ENCODE data around the gene ZNF471. TPM values are rescaled to one million over a fixed set of nuclear protein-coding genes. Genes with fewer than 3 reads are reported as not detected.

The ZNF471 gene
- total RNA-seq (4.4 and 9.2 TPM in 2 replicates), polyA plus RNA-seq (1.7 and 2.4 TPM in 2 replicates), polyA minus RNA-seq (ENCODE audit: low replicate concordance) (0.24 and 1.6 TPM in 2 replicates)
- polyA plus RNA-seq (2012), result 1.5 and 1.8 TPM in 2 replicates

GRCh38 chr19:56507446-56508289 lies at the start of gene ZNF471:
TSS of gene ZNF471 (plus strand) at chr19:56507855. CDS start at chr19:56511572, 3,717 bp downstream.
- H3K36me3 ChIP-seq (ENCODE audit: control insufficient read depth, insufficient read depth, low read length), result no peaks in the 10 kb centered on the region
- H3K27ac ChIP-seq (ENCODE audit: insufficient read depth, low read length), result peak within 1 kb of the TSS; percentile 94

GRCh38 chr19:56474308-56474707 lies 33.3 kb upstream of the ZNF471 start:
- H3K9me3 ChIP-seq (ENCODE audit: control insufficient read depth, insufficient read depth, low read depth, low read length), result no peaks in the 10 kb centered on the region
- no peaks in the 10 kb centered on the region for H3K36me3 ChIP-seq (ENCODE audit: control insufficient read depth, insufficient read depth, low read length)
- H3K4me2 ChIP-seq (ENCODE audit: extremely low read depth, insufficient read depth, low read length), result no peak overlapping the region
- no peaks in the 10 kb centered on the region for H3K79me2 ChIP-seq (ENCODE audit: control insufficient read depth, insufficient read depth, low read length)
- H3K27me3 ChIP-seq (ENCODE audit: control insufficient read depth, insufficient read depth, low read length), result no peaks in the 10 kb centered on the region
- no peak overlapping the region for H3K27ac ChIP-seq (ENCODE audit: insufficient read depth, low read length)
- H3K9ac ChIP-seq (ENCODE audit: insufficient read depth, low read length), result no peak overlapping the region
- H3K4me1 ChIP-seq (ENCODE audit: control insufficient read depth, extremely low read depth, insufficient read depth, low read length), result no peaks in the 10 kb centered on the region
- no peak overlapping the region for H3K4me3 ChIP-seq (replicated peaks in 1 of 4; ENCODE audit: control extremely low read depth in 1 of 4, insufficient read depth in 1 of 4, low read depth in 3 of 4, low read length in 4 of 4)
- H2AFZ ChIP-seq (ENCODE audit: low read length), result no peak overlapping the region
- TF ChIP-seq CTCF (conservative IDR thresholded peaks at IDR 0.05 in 1 of 2, IDR thresholded peaks at IDR 0.05 in 1 of 2; ENCODE audit: low read depth in 1 of 2, low read length in 2 of 2) (no peak), EZH2 (IDR thresholded peaks at IDR 0.05; ENCODE audit: low read length, missing control alignments) (no peak)
- DNase-seq (ENCODE audit: low read depth in 2 of 2), result no peak
- no peaks in the 10 kb centered on the region for H4K20me1 ChIP-seq (ENCODE audit: control insufficient read depth, extremely low read depth, insufficient read depth, low read length)

More at GRCh38 chr19:56507446-56508289, at the start of gene ZNF471:
- Histone ChIP-seq H3K9me3 (ENCODE audit: control insufficient read depth, insufficient read depth, low read depth, low read length) (no peaks in the 10 kb centered on the region), H4K20me1 (ENCODE audit: control insufficient read depth, extremely low read depth, insufficient read depth, low read length) (no peaks in the 10 kb centered on the region), H3K27me3 (ENCODE audit: control insufficient read depth, insufficient read depth, low read length) (no peaks in the 10 kb centered on the region), H2AFZ (ENCODE audit: low read length) (peak within 1 kb of the TSS; percentile 100), H3K4me3 (replicated peaks in 1 of 4; ENCODE audit: control extremely low read depth in 1 of 4, insufficient read depth in 1 of 4, low read depth in 3 of 4, low read length in 4 of 4) (peak within 1 kb of the TSS; percentile 63 to 96 (median 84)), H3K4me1 (ENCODE audit: control insufficient read depth, extremely low read depth, insufficient read depth, low read length) (peaks cover 4% of the 10 kb centered on the region), H3K9ac (ENCODE audit: insufficient read depth, low read length) (peak within 1 kb of the TSS; percentile 92), H3K79me2 (ENCODE audit: control insufficient read depth, insufficient read depth, low read length) (no peaks in the 10 kb centered on the region), H3K4me2 (ENCODE audit: extremely low read depth, insufficient read depth, low read length) (peak within 1 kb of the TSS; percentile 98)
- TF ChIP-seq EZH2 (IDR thresholded peaks at IDR 0.05; ENCODE audit: low read length, missing control alignments) (no peak), CTCF (conservative IDR thresholded peaks at IDR 0.05 in 1 of 2, IDR thresholded peaks at IDR 0.05 in 1 of 2; ENCODE audit: low read depth in 1 of 2, low read length in 2 of 2) (no peak)
- DNase-seq (ENCODE audit: low read depth in 2 of 2), result peak; percentile 98 to 99

- DNase-seq (ENCODE audit: low read depth in 2 of 2), result no peak
- Histone ChIP-seq H3K4me3 (replicated peaks in 1 of 4; ENCODE audit: control extremely low read depth in 1 of 4, insufficient read depth in 1 of 4, low read depth in 3 of 4, low read length in 4 of 4) (peak overlapping the region in 2 of 4 experiments; percentile 89 to 96), H3K9ac (ENCODE audit: insufficient read depth, low read length) (no peak overlapping the region), H3K36me3 (ENCODE audit: control insufficient read depth, insufficient read depth, low read length) (no peaks in the 10 kb centered on the region), H3K9me3 (ENCODE audit: control insufficient read depth, insufficient read depth, low read depth, low read length) (no peaks in the 10 kb centered on the region), H4K20me1 (ENCODE audit: control insufficient read depth, extremely low read depth, insufficient read depth, low read length) (no peaks in the 10 kb centered on the region), H3K27me3 (ENCODE audit: control insufficient read depth, insufficient read depth, low read length) (no peaks in the 10 kb centered on the region), H3K27ac (ENCODE audit: insufficient read depth, low read length) (no peak overlapping the region), H3K4me1 (ENCODE audit: control insufficient read depth, extremely low read depth, insufficient read depth, low read length) (no peaks in the 10 kb centered on the region), H3K4me2 (ENCODE audit: extremely low read depth, insufficient read depth, low read length) (no peak overlapping the region), H3K79me2 (ENCODE audit: control insufficient read depth, insufficient read depth, low read length) (no peaks in the 10 kb centered on the region), H2AFZ (ENCODE audit: low read length) (no peak overlapping the region)
- TF ChIP-seq EZH2 (IDR thresholded peaks at IDR 0.05; ENCODE audit: low read length, missing control alignments), result no peak
- TF ChIP-seq CTCF (conservative IDR thresholded peaks at IDR 0.05 in 1 of 2, IDR thresholded peaks at IDR 0.05 in 1 of 2; ENCODE audit: low read depth in 1 of 2, low read length in 2 of 2), result no peak
Observed at GRCh38 chr19:56476093-56476492, 31.6 kb upstream of the ZNF471 start.
